Naive thymus-derived CD4-positive, alpha-beta T cell (primary cell): ENCODE data around the gene CACNA1C. TPM values are rescaled to one million over a fixed set of nuclear protein-coding genes. Genes with fewer than 3 reads are reported as not detected.

Source experiments
- ATAC-seq: fragments of 150-1000 bp; cut with Tn5 transposase; 2 replicates; pipeline ENCODE4 v1.10.0; 2021; ENCODE audit warnings: mild to moderate bottlenecking, moderate library complexity
- CTCF ChIA-PET: fragments of 350-600 bp; sonication (Branson Sonifier 250); formaldehyde crosslinking; loops from one replicate; lab custom pipeline; 2021; ENCODE audit warnings: antibody characterized with exemption; lab: Charles Lee
- POLR2A ChIA-PET: fragments of 350-600 bp; sonication (Branson Sonifier 250); formaldehyde crosslinking; loops from one replicate; lab custom pipeline; 2021; ENCODE audit warnings: antibody characterized with exemption, inconsistent platforms; lab: Charles Lee
- DNase-seq, 9 donors: peaks; one replicate each; pipeline versions ENCODE4 v3.0.0 to v3.0.0-alpha.2; 2020 to 2022; ENCODE audit warnings: mixed read lengths in 1 of 9
- H3K27ac ChIP-seq: one replicate; pipeline ENCODE4 v1.7.0; 2013; ENCODE audit warnings: mild to moderate bottlenecking, low read depth, low read length, moderate library complexity
- H3K27me3 ChIP-seq, 2 donors: one replicate each; pipeline ENCODE4 v1.7.0; 2013; ENCODE audit warnings: low read length in 2 of 2, mild to moderate bottlenecking in 2 of 2, moderate library complexity in 2 of 2; ENCODE audit not compliant: control insufficient read depth in 2 of 2, insufficient read depth in 2 of 2
- H3K36me3 ChIP-seq, 3 experiments: 1 replicate in 2 of 3; 2 replicates in 1 of 3; pipeline ENCODE4 v1.7.0; 2013; ENCODE audit warnings: low read length in 3 of 3, mild to moderate bottlenecking in 3 of 3, moderate library complexity in 1 of 3; ENCODE audit not compliant: insufficient read depth in 3 of 3, control insufficient read depth in 2 of 3
- H3K4me1 ChIP-seq, 2 donors: one replicate each; pipeline ENCODE4 v1.7.0; 2013; ENCODE audit warnings: low read length in 2 of 2, mild to moderate bottlenecking in 2 of 2, moderate library complexity in 1 of 2; ENCODE audit not compliant: control insufficient read depth in 2 of 2, insufficient read depth in 2 of 2
- H3K4me3 ChIP-seq: 2 replicates; pipeline ENCODE4 v1.7.0; 2013; ENCODE audit warnings: mild to moderate bottlenecking, low read length
- H3K9me3 ChIP-seq, 3 experiments: 1 replicate in 2 of 3; 2 replicates in 1 of 3; pipeline ENCODE4 v1.7.0; 2013; ENCODE audit warnings: low read length in 3 of 3; ENCODE audit not compliant: control insufficient read depth in 2 of 3
- H3K27ac Mint-ChIP-seq, 9 donors: one replicate each; pipeline ENCODE4 v1.8.0; 2020 to 2022; ENCODE audit warnings: mixed read lengths in 9 of 9, mild to moderate bottlenecking in 8 of 9, moderate library complexity in 5 of 9, inconsistent platforms in 2 of 9
- H3K27me3 Mint-ChIP-seq, 5 donors: one replicate each; pipeline ENCODE4 v1.8.0; 2021 to 2022; ENCODE audit warnings: mixed read lengths in 5 of 5, mild to moderate bottlenecking in 1 of 5
- H3K36me3 Mint-ChIP-seq, 5 donors: one replicate each; pipeline ENCODE4 v1.8.0; 2020 to 2022; ENCODE audit warnings: mixed read lengths in 5 of 5, mild to moderate bottlenecking in 3 of 5, inconsistent platforms in 1 of 5
- H3K4me1 Mint-ChIP-seq, 7 donors: one replicate each; pipeline ENCODE4 v1.8.0; 2020 to 2022; ENCODE audit warnings: mixed read lengths in 7 of 7, mild to moderate bottlenecking in 3 of 7, inconsistent platforms in 1 of 7
- H3K4me3 Mint-ChIP-seq, 10 donors: one replicate each; pipeline ENCODE4 v1.8.0; 2020 to 2022; ENCODE audit warnings: mild to moderate bottlenecking in 10 of 10, mixed read lengths in 10 of 10, moderate library complexity in 6 of 10, inconsistent platforms in 2 of 10
- H3K9me3 Mint-ChIP-seq, 11 donors: one replicate each; pipeline ENCODE4 v1.8.0; 2020 to 2022; ENCODE audit warnings: mixed read lengths in 11 of 11, mild to moderate bottlenecking in 4 of 11, inconsistent platforms in 1 of 11, moderate library complexity in 1 of 11
- intact Hi-C, 2 donors: fragments of 100-400 bp; cut with micrococcal nuclease; formaldehyde crosslinking; loops; one replicate each; pipeline ENCODE4 v1.15.1; 2023
- polyA plus RNA-seq, 2 donors: library from polyadenylated mRNA; unstranded; fragments of 300-500 nt; fragmentation: Illumina TruSeq; gene quantifications; one replicate each; pipeline ENCODE4 v1.2.3, GENCODE V29; 2021
- total RNA-seq, 6 experiments: library from RNA in 5 of 6; stranded (reverse) in 5 of 6; gene quantifications; 1 replicate in 5 of 6; 2 replicates in 1 of 6; pipeline ENCODE4 v1.2.3 and lab custom pipeline; 2021 to 2026

The CACNA1C gene
- total and polyA plus RNA-seq, 7 experiments from 2014 or later: 0.04 to 0.48 (median 0.08) TPM

DNA sequence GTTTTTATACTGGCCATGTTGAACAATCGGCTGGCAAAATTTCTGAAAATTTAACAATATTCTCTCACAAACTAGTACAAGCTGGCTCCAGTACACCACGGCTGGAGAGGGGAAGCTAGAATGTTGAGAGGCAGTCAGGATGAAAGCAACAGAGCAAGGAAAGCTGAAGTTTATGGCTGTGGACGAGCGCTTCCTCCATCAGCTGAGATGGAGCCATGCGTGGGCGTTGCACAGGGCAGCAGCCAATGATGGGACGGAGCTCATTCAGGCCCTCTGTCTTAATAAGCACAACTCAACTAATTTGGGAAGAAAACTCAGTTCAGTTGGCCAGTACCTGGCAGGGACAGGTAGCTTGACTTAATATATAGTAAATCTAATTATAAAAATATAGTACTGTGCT lies 34.4 kb upstream of the CACNA1C start:
- H3K4me3 ChIP-seq: no peak overlapping the region
- DNase-seq: no peak
- no peaks in the 10 kb centered on the region for H3K4me1 ChIP-seq
- POLR2A ChIA-PET: no interaction called here
- no peak for ATAC-seq
- no peaks in the 10 kb centered on the region for H3K27me3 ChIP-seq
- Mint-ChIP-seq H3K4me1 (no peaks in the 10 kb centered on the region), H3K27ac (no peak overlapping the region), H3K9me3 (peaks cover 0 to 2% (median 0%) of the 10 kb centered on the region in 11 donors), H3K27me3 (peaks cover 11 to 31% (median 25%) of the 10 kb centered on the region in 5 donors), H3K4me3 (no peak overlapping the region), H3K36me3 (no peaks in the 10 kb centered on the region)
- CTCF ChIA-PET: no interaction called here
- H3K27ac ChIP-seq: no peak overlapping the region
- H3K9me3 ChIP-seq: no peaks in the 10 kb centered on the region
- intact Hi-C loops: no loop called here
- no peaks in the 10 kb centered on the region for H3K36me3 ChIP-seq

DNA sequence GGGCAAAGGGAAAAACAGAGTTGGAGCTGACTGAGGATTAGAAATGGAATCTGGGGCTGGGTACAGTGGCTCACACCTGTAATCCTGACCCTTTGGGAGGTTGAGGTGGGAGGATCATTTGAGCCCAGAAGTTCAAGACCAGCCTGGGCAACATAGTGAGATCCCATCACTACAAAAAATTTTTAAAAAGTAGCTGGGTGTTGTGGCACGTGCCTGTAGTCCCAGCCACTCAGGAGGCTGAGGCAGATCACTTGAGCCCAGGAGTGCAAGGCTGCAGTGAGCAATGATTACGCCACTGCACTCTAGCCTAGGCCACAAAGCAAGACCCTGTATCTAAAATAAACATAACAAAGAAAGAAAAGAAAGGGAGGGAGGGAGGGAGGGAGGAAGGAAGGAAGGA lies 33.7 kb upstream of the CACNA1C start:
- Mint-ChIP-seq H3K36me3 (no peaks in the 10 kb centered on the region), H3K4me3 (no peak overlapping the region), H3K4me1 (no peaks in the 10 kb centered on the region), H3K9me3 (peaks cover 0 to 2% (median 0%) of the 10 kb centered on the region in 11 donors), H3K27ac (no peak overlapping the region), H3K27me3 (peaks cover 11 to 35% (median 25%) of the 10 kb centered on the region in 5 donors)
- Histone ChIP-seq H3K9me3 (no peaks in the 10 kb centered on the region), H3K36me3 (no peaks in the 10 kb centered on the region), H3K27me3 (no peaks in the 10 kb centered on the region), H3K4me3 (no peak overlapping the region), H3K27ac (no peak overlapping the region), H3K4me1 (no peaks in the 10 kb centered on the region)
- ATAC-seq (no peak), DNase-seq (no peak)
- POLR2A ChIA-PET: no interaction called here
- CTCF ChIA-PET: no interaction called here
- intact Hi-C loops: no loop called here

DNA sequence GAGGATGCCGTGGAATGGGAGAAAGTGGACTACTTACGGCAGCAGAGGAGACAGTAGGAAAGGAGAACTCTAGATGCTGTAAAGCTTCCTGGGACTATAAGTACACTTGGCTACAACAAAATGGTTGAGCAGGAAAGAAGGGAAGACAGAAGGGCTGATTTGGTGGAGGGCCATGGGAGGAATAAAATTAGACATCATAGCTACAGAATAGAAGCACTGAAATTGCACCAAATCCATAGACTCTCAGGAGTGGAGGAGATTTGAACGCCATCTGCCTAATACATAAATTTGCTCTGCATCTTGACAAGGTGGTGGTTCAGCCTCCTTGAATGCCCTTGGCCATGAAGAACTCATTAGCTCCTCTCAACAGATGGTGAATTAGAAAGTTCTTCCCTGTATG lies 32.3 kb upstream of the CACNA1C start:
- H3K27ac Mint-ChIP-seq: no peak overlapping the region

DNA sequence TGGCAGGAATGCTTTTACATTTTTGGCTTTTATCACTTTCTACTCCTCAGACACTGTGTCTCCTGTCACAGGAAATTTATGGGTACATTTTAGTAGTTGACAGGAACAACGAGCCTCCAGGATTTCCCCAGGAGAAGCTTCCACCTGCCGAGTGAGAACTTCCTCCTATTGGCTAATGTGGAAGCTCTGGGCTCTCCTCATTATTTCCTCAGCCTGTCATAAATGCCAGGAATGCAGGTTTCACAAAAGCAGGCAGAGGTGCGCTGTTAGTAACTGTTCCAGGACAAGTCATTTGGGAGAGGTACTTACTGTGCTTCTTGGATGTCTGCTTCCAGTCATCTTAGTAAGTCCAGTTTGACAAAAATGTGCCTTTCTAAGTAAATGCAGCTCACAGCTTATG lies 29.4 kb upstream of the CACNA1C start:
- Mint-ChIP-seq H3K36me3 (no peaks in the 10 kb centered on the region), H3K27ac (no peak overlapping the region), H3K4me1 (no peaks in the 10 kb centered on the region), H3K4me3 (no peak overlapping the region), H3K27me3 (peaks cover 8 to 31% (median 16%) of the 10 kb centered on the region in 5 donors), H3K9me3 (peaks cover 0 to 2% (median 0%) of the 10 kb centered on the region in 11 donors)
- no peak for DNase-seq
- H3K36me3 ChIP-seq: no peaks in the 10 kb centered on the region
- H3K27ac ChIP-seq: no peak overlapping the region
- no peak for ATAC-seq
- H3K4me3 ChIP-seq: no peak overlapping the region
- no peaks in the 10 kb centered on the region for H3K27me3 ChIP-seq
- POLR2A ChIA-PET: no interaction called here
- no peaks in the 10 kb centered on the region for H3K9me3 ChIP-seq
- CTCF ChIA-PET: no interaction called here
- intact Hi-C loops: no loop called here
- no peaks in the 10 kb centered on the region for H3K4me1 ChIP-seq

More for the DNA sequence above, 32.3 kb upstream of the CACNA1C start:
- H3K4me3 ChIP-seq: no peak overlapping the region
- ChIA-PET CTCF (interaction anchor here (1.1 kb wide), 1 partner anchor 230 kb away, joined by 3 read pairs; no protein-coding TSS in a partner anchor), POLR2A (no interaction called here)
- no peaks in the 10 kb centered on the region for H3K36me3 ChIP-seq
- no peak overlapping the region for H3K27ac ChIP-seq
- no peaks in the 10 kb centered on the region for H3K4me1 ChIP-seq
- no peak for ATAC-seq
- no peaks in the 10 kb centered on the region for H3K9me3 ChIP-seq
- H3K27me3 Mint-ChIP-seq: peaks cover 11 to 40% (median 25%) of the 10 kb centered on the region in 5 donors
- no peaks in the 10 kb centered on the region for H3K4me1 Mint-ChIP-seq
- no peaks in the 10 kb centered on the region for H3K36me3 Mint-ChIP-seq
- no peak overlapping the region for H3K4me3 Mint-ChIP-seq
- peaks cover 0 to 2% (median 0%) of the 10 kb centered on the region in 11 donors for H3K9me3 Mint-ChIP-seq
- no peaks in the 10 kb centered on the region for H3K27me3 ChIP-seq
- intact Hi-C loops: no loop called here
- DNase-seq: no peak

DNA sequence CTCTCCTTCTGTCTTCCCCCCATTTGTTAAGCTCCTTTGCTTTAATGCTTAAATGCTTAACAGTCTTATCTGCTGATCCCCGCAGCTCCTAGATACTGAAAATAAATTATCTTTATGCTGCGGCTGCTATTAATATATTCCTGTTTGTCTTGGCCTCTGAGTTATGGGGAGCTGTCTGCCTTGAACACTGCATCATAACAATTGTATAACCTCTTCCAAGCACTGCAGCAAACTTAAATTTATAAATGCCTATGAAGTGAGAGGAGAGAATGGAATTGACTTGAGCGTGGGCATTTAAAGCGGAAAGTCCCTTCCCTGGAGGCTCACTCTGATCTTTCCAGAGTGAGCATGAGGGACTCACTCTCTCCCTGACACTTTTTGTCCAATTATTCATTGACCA lies 25.4 kb upstream of the CACNA1C start:
- Histone ChIP-seq H3K27me3 (no peaks in the 10 kb centered on the region), H3K9me3 (no peaks in the 10 kb centered on the region), H3K4me1 (no peaks in the 10 kb centered on the region), H3K27ac (no peak overlapping the region), H3K36me3 (no peaks in the 10 kb centered on the region), H3K4me3 (no peak overlapping the region)
- Mint-ChIP-seq H3K27ac (no peak overlapping the region), H3K4me1 (no peaks in the 10 kb centered on the region), H3K4me3 (no peak overlapping the region), H3K9me3 (no peaks in the 10 kb centered on the region), H3K36me3 (no peaks in the 10 kb centered on the region), H3K27me3 (peaks cover 8 to 41% (median 9%) of the 10 kb centered on the region in 5 donors)
- ChIA-PET CTCF (no interaction called here), POLR2A (no interaction called here)
- intact Hi-C loops: no loop called here
- ATAC-seq (no peak), DNase-seq (no peak)

DNA sequence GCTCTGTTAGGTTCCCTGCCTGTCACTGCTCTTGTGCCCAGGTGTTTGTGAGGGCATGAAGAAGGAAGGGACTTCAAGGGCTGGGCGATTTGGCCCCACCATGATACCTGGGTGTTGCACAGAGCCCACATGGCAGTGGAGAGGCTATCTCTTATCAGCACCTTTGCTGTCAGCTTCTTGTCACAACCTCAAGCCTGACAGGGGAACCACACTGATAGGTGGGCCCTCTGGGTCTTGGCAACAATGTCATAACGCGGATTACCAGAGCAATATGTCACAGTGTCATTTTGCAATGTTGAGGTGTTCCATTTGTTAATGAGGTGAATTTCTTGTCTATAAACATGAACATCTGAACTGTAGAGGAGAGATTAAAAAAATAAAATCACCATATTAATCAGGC lies 22.9 kb upstream of the CACNA1C start:
- no peaks in the 10 kb centered on the region for H3K4me1 ChIP-seq
- peaks cover 18 to 41% (median 22%) of the 10 kb centered on the region in 5 donors for H3K27me3 Mint-ChIP-seq
- H3K9me3 Mint-ChIP-seq: no peaks in the 10 kb centered on the region
- intact Hi-C loops: loop anchor here in 1 of 2 donors (10.0 kb wide), 1 partner anchor 375 kb away; no protein-coding TSS in a partner anchor
- H3K4me3 ChIP-seq: no peak overlapping the region
- ATAC-seq: no peak
- ChIA-PET POLR2A (no interaction called here), CTCF (interaction anchor here (0.7 to 0.8 kb wide), 2 partner anchors 15 to 191 kb away, joined by 3 to 5 read pairs; no protein-coding TSS in a partner anchor)
- H3K4me3 Mint-ChIP-seq: no peak overlapping the region
- no peak for DNase-seq
- no peak overlapping the region for H3K27ac ChIP-seq
- peaks cover 0 to 6% (median 5%) of the 10 kb centered on the region in 7 donors for H3K4me1 Mint-ChIP-seq
- H3K27me3 ChIP-seq: no peaks in the 10 kb centered on the region
- no peaks in the 10 kb centered on the region for H3K36me3 ChIP-seq
- no peaks in the 10 kb centered on the region for H3K36me3 Mint-ChIP-seq
- H3K9me3 ChIP-seq: no peaks in the 10 kb centered on the region
- H3K27ac Mint-ChIP-seq: no peak overlapping the region

DNA sequence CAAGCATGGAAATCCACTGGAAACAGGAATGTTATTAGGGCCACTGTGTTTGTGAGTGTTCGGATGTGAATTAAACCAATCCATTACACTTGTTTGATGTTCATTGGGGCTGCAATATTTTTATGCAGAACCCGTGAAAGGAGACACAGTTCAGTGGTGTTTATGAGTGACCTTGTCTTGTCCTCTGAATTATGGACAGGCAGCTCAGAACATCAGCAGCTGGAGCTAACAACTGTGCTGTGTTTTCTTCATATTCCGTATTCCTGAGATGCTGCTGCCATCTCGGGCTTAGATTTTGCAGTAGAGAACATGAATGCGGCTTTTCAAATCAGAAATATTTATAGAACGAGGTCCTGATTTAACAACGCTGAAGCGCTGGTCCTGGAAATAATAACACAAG lies 20.3 kb upstream of the CACNA1C start:
- ChIA-PET POLR2A (no interaction called here), CTCF (no interaction called here)
- no peak overlapping the region for H3K4me3 ChIP-seq
- no peaks in the 10 kb centered on the region for H3K36me3 Mint-ChIP-seq
- peaks cover 28 to 66% (median 29%) of the 10 kb centered on the region in 5 donors for H3K27me3 Mint-ChIP-seq
- H3K4me1 Mint-ChIP-seq: peaks cover 6 to 15% (median 13%) of the 10 kb centered on the region in 7 donors
- H3K9me3 Mint-ChIP-seq: no peaks in the 10 kb centered on the region
- H3K27ac Mint-ChIP-seq: no peak overlapping the region
- no peak for DNase-seq
- intact Hi-C loops: loop anchor here in 1 of 2 donors (10.0 kb wide), 1 partner anchor 378 kb away; no protein-coding TSS in a partner anchor
- no peak overlapping the region for H3K27ac ChIP-seq
- H3K4me3 Mint-ChIP-seq: no peak overlapping the region
- H3K9me3 ChIP-seq: no peaks in the 10 kb centered on the region
- peaks cover 0 to 4% of the 10 kb centered on the region in 2 donors for H3K27me3 ChIP-seq
- H3K4me1 ChIP-seq: peaks cover 0 to 4% of the 10 kb centered on the region in 2 donors
- no peaks in the 10 kb centered on the region for H3K36me3 ChIP-seq
- ATAC-seq: no peak
